GM10248 (cell line): ENCODE data around the gene TEX9.
"Not testable (repeated sequence)": the region's sequence is repeated elsewhere in the genome, so short reads cannot be mapped to it uniquely, and the experiment has no call there.

Experiments used
- CTCF ChIA-PET: fragments of 300-600 bp; sonication (Branson Sonifier 250); formaldehyde crosslinking; extraction: SDS; loops from one replicate; lab custom pipeline; 2021; ENCODE audit warnings: antibody characterized with exemption; lab: Yijun Ruan, JAX
- POLR2A ChIA-PET: fragments of 350-650 bp; sonication (Branson Sonifier 250); formaldehyde crosslinking; extraction: SDS; loops from one replicate; lab custom pipeline; 2020; ENCODE audit warnings: antibody characterized with exemption; lab: Yijun Ruan, JAX
- DNase-seq: peaks from one replicate; pipeline ENCODE4 v3.0.0; 2012; ENCODE audit errors: extremely low spot score
- CTCF ChIP-seq: IDR thresholded peaks from 2 replicates; pipeline ENCODE4 v1.5.1; 2012; ENCODE audit warnings: mild to moderate bottlenecking, low read depth; ENCODE audit errors: extremely low read depth, missing control alignments, control extremely low read depth

TEX9 gene

GRCh38 chr15:56394909-56395308 lies 29.7 kb downstream of the TEX9 start:
- ChIA-PET CTCF (no interaction called here), POLR2A (no interaction called here)
- DNase-seq = no peak
- TF ChIP-seq CTCF = no peak

DNA sequence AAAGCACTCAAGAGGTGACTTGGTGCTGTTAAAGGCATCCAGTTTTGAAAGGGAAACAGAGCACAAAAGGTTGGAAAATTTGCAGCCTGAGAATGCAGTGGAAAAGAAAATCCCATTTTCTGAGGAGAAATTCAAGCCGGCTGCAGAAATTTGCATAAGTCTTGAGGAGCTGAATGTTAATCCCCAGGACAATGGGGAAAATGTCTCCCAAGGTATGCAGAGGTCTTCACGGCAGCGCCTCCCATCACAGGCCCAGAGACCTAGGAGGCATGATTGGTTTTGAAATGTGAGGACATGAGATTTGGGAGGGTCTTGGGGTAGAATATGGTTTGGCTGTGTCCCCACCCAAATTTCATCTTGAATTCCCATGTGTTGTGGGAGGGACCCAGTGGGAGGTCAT lies 32.1 kb downstream of the TEX9 start:
- DNase-seq, POLR2A ChIA-PET: not testable (repeated sequence)

GRCh38 chr15:56399209-56399608 lies 34.0 kb downstream of the TEX9 start:
- CTCF ChIA-PET = interaction anchor here (1.9 kb wide), 1 partner anchor 11 kb away, joined by 6 read pairs; no protein-coding TSS in a partner anchor
- DNase-seq, POLR2A ChIA-PET: not testable (repeated sequence)

More for the DNA sequence above, 32.1 kb downstream of the TEX9 start:
- CTCF ChIA-PET = not testable (repeated sequence)

DNA sequence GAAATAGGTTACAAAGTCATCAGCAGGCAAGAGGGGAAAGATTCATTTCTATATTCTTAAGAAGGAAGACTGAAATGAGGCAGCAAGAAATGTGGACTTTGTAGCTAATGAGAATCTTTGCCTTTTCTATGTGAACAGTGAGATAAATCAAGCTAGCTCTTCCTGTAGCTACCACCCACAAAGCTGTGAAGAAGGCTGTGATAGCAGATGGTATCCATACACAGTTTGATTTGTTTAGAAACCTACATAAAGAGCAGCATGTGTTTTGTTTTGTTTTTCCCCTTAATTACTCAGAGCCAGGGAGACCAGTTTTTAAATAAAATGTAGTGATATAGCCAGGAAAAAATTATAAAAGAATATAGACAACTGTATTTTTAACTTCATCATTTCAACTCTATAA lies 45.5 kb downstream of the TEX9 start:
- no peak for DNase-seq
- ChIA-PET POLR2A (no interaction called here), CTCF (interaction anchor here (0.8 to 2.4 kb wide), 5 partner anchors 9 to 165 kb away, joined by 3 to 9 read pairs (median 5); no protein-coding TSS in a partner anchor)
- no peak for TF ChIP-seq CTCF

GRCh38 chr15:56411122-56411749 lies 46.0 kb downstream of the TEX9 start:
- ChIA-PET CTCF (interaction anchor here (0.8 to 2.4 kb wide), 5 partner anchors 9 to 166 kb away, joined by 3 to 9 read pairs (median 5); no protein-coding TSS in a partner anchor), POLR2A (no interaction called here)
- no peak for TF ChIP-seq CTCF
- no peak for DNase-seq

- CTCF ChIA-PET, POLR2A ChIA-PET, DNase-seq: not testable (repeated sequence)
Measured at GRCh38 chr15:56413114-56413733, 48.0 kb downstream of the TEX9 start.

DNA sequence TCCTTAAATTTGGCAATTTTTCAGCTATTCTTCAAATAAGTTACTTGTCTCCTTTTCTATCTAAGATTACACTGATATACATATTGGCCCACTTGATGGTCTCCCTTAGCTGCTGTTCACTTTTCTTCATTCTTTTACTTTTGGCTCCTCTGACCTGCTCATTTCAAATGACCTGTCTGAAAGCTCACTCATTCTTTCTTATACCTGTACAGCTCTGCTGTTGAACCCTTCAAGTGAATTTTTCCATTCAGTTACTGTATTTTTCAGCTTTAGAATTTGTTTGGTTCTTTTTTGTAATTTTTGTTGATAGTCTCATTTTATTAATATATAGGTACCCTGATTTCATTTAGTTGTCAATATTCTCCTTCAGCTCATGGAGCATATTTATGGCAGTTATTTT lies 60.0 kb downstream of the TEX9 start:
- POLR2A ChIA-PET = no interaction called here
- no peak for DNase-seq
- no peak for TF ChIP-seq CTCF
- CTCF ChIA-PET = interaction anchor here (0.8 to 6.8 kb wide), 6 partner anchors 10 to 180 kb away, joined by 3 to 69 read pairs (median 4); no protein-coding TSS in a partner anchor

- DNase-seq = no peak
- no peak for TF ChIP-seq CTCF
- ChIA-PET CTCF (interaction anchor here (1.2 to 6.8 kb wide), 4 partner anchors 21 to 181 kb away, joined by 3 to 126 read pairs (median 36); no protein-coding TSS in a partner anchor), POLR2A (interaction anchor here (0.6 kb wide), 1 partner anchor 176 kb away, joined by 6 read pairs; no protein-coding TSS in a partner anchor)
Measured at GRCh38 chr15:56425976-56426375, 60.8 kb downstream of the TEX9 start.
